Activated effector memory CD4-positive, alpha-beta T cell treated with anti-CD3 and anti-CD28 coated beads, Interleukin-2, amount 50 U/mL, for 16 hours (primary cell): Measurements from ENCODE around the gene PHKG2.
A peak's percentile ranks its signal among the peaks of the same experiment; 100 is the strongest.

Experiments
- DNase-seq: peaks from one replicate; pipeline ENCODE4 v3.0.0-alpha.2; 2020

PHKG2 gene

GRCh38 chr16:30758988-30759491 lies 10.8 kb downstream of the PHKG2 start:
- DNase-seq, result no peak

- DNase-seq, result no peak
These were observed 11.9 kb downstream of the PHKG2 start for GRCh38 chr16:30760001-30760559.

- DNase-seq, result no peak
These were observed 12.6 kb downstream of the PHKG2 start for GRCh38 chr16:30760577-30761426.

GRCh38 chr16:30761427-30761927 lies 13.3 kb downstream of the PHKG2 start:
- peak; percentile 78 for DNase-seq

- peak; percentile 97 for DNase-seq
These were observed 14.0 kb downstream of the PHKG2 start, which contains the start of the genes CFAP119 and RNF40 for GRCh38 chr16:30761928-30762902. Gene CFAP119 (minus strand): TSS chr16:30762062. CDS start chr16:30761748, 314 bp downstream. Gene RNF40 (plus strand): TSS chr16:30762322. CDS start chr16:30762546, 224 bp downstream.

- no peak for DNase-seq
These were observed 14.9 kb downstream of the PHKG2 start for GRCh38 chr16:30762991-30763725.

GRCh38 chr16:30764086-30764485 lies 15.9 kb downstream of the PHKG2 start:
- no peak for DNase-seq

GRCh38 chr16:30764816-30765465 lies 16.7 kb downstream of the PHKG2 start:
- no peak for DNase-seq

GRCh38 chr16:30766206-30766932 lies 18.1 kb downstream of the PHKG2 start:
- no peak for DNase-seq

- DNase-seq, result no peak
These were observed 18.7 kb downstream of the PHKG2 start for GRCh38 chr16:30766933-30767284.

GRCh38 chr16:30767767-30768465 lies 19.7 kb downstream of the PHKG2 start:
- DNase-seq, result no peak

GRCh38 chr16:30768583-30769181 lies 20.5 kb downstream of the PHKG2 start:
- no peak for DNase-seq

GRCh38 chr16:30769379-30770089 lies 21.3 kb downstream of the PHKG2 start:
- DNase-seq, result no peak

GRCh38 chr16:30771726-30772125 lies 23.5 kb downstream of the PHKG2 start:
- no peak for DNase-seq

GRCh38 chr16:30773826-30774225 lies 25.6 kb downstream of the PHKG2 start:
- no peak for DNase-seq

GRCh38 chr16:30774367-30775130 lies 26.3 kb downstream of the PHKG2 start:
- no peak for DNase-seq

- no peak for DNase-seq
These were observed 26.8 kb downstream of the PHKG2 start for GRCh38 chr16:30775131-30775391.

GRCh38 chr16:30775392-30776188 lies 27.4 kb downstream of the PHKG2 start:
- peak; percentile 83 for DNase-seq
